Right atrium auricular region (tissue), 2 donors: ENCODE measurements around the gene ORM1. TPM values are rescaled to one million over a fixed set of nuclear protein-coding genes. Genes with fewer than 3 reads are reported as not detected.
A peak's percentile ranks its signal among the peaks of the same experiment; 100 is the strongest.

Source experiments
- DNase-seq: peaks from one replicate; pipeline ENCODE4 v3.0.0-alpha.2; 2019; ENCODE audit warnings: low spot score
- H3K27ac ChIP-seq, 2 donors: fragments of 200-600 bp; sonication (generic); 1 replicate in 1 of 2; 2 replicates in 1 of 2; pipeline ENCODE4 v1.5.1; 2016 to 2019
- H3K27me3 ChIP-seq, 2 donors: fragments of 200-600 bp; sonication (generic); one replicate each; pipeline versions ENCODE4 v1.5.1 to v1.6.0; 2017 to 2019
- H3K36me3 ChIP-seq: fragments of 200-600 bp; sonication (generic); one replicate; pipeline ENCODE4 v1.5.1; 2016
- H3K4me1 ChIP-seq, 2 donors: fragments of 200-600 bp; sonication (generic); one replicate each; pipeline versions ENCODE4 v1.5.1 to v1.6.0; 2017 to 2019
- H3K4me3 ChIP-seq, 2 donors: fragments of 200-600 bp; sonication (generic); 1 replicate in 1 of 2; 2 replicates in 1 of 2; pipeline ENCODE4 v1.5.1; 2017 to 2019; ENCODE audit warnings: mild to moderate bottlenecking in 1 of 2, moderate library complexity in 1 of 2
- H3K9me3 ChIP-seq, 2 donors: fragments of 200-600 bp; sonication (generic); one replicate each; pipeline ENCODE4 v1.5.1; 2019
- total RNA-seq, 2 donors: library from RNA; depleted of rRNA; stranded (reverse); fragments of >200 nt; gene quantifications; one replicate each; pipeline ENCODE4 v1.1.0, GENCODE V29; 2016
- TF ChIP-seq, protein P1 (sequence below), 2 donors: fragments of 200-600 bp; sonication (generic); IDR thresholded peaks; one replicate each; pipeline ENCODE4 v1.5.1; 2019; ENCODE audit warnings: antibody characterized with exemption in 2 of 2

Gene ORM1
- total RNA-seq, 2 donors from 2014 or later: not detected

DNA sequence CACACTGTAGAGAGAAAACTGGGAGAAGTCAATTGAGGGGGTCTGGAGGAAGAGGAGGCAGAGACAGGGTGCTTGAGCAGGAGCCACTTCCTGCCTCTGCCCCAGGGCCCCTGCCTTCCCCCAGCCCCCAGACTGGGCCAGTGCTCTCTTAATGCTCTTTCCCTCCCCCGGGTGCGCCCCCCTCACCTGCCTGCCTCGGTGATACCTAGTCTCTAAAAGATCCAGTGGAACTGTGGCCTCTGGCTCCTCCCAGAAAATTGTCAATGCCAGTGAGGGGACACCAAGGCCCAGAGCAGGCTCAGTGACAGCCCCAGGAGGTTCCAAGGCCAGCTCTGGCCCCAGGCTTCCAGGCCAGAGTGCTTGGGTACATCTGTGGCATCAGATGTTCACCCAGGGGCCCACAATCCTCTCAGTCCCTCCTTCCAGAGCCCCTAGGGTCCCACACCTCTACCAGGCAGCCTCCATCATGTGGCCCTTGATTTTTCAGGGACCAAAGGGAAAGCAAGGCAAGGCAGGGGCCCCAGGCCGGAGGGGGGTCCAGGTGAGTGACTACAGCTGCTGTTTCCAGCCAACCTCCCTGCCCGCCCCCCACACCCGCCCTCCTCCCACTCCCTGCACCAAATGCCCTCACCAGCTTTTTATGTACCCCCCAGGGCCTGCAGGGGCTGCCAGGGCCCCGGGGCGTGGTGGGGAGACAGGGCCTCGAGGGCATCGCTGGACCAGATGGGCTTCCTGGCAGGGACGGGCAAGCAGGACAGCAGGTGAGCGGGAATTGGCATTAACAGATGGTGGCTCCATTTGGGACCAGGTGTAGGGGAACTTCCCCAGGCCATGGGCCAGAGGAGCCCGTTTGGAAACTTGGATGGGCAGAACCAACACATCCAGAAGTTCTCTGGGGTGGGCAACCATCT is 33.1 kb upstream of the ORM1 start:
- Histone ChIP-seq H3K4me1 (no peaks in the 10 kb centered on the region), H3K36me3 (peaks cover 4% of the 10 kb centered on the region), H3K9me3 (peaks cover 0 to 6% of the 10 kb centered on the region in 2 donors), H3K27me3 (no peaks in the 10 kb centered on the region), H3K27ac (no peak overlapping the region), H3K4me3 (no peak overlapping the region)
- DNase-seq: no peak
- TF ChIP-seq, protein P1, sequence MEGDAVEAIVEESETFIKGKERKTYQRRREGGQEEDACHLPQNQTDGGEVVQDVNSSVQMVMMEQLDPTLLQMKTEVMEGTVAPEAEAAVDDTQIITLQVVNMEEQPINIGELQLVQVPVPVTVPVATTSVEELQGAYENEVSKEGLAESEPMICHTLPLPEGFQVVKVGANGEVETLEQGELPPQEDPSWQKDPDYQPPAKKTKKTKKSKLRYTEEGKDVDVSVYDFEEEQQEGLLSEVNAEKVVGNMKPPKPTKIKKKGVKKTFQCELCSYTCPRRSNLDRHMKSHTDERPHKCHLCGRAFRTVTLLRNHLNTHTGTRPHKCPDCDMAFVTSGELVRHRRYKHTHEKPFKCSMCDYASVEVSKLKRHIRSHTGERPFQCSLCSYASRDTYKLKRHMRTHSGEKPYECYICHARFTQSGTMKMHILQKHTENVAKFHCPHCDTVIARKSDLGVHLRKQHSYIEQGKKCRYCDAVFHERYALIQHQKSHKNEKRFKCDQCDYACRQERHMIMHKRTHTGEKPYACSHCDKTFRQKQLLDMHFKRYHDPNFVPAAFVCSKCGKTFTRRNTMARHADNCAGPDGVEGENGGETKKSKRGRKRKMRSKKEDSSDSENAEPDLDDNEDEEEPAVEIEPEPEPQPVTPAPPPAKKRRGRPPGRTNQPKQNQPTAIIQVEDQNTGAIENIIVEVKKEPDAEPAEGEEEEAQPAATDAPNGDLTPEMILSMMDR (IDR thresholded peaks at IDR 0.05): no peak

GRCh38 chr9:114290561-114290986 is 32.3 kb upstream of the ORM1 start:
- no peak overlapping the region for H3K27ac ChIP-seq
- H3K4me3 ChIP-seq: no peak overlapping the region
- no peaks in the 10 kb centered on the region for H3K27me3 ChIP-seq
- peaks cover 0 to 9% of the 10 kb centered on the region in 2 donors for H3K9me3 ChIP-seq
- no peak for DNase-seq
- TF ChIP-seq, protein P1 (IDR thresholded peaks at IDR 0.05): no peak
- no peaks in the 10 kb centered on the region for H3K4me1 ChIP-seq
- H3K36me3 ChIP-seq: peaks cover 7% of the 10 kb centered on the region

GRCh38 chr9:114291064-114291474 is 31.8 kb upstream of the ORM1 start:
- Histone ChIP-seq H3K27me3 (no peaks in the 10 kb centered on the region), H3K4me1 (no peaks in the 10 kb centered on the region), H3K27ac (no peak overlapping the region), H3K9me3 (peaks cover 0 to 9% of the 10 kb centered on the region in 2 donors), H3K36me3 (peaks cover 7% of the 10 kb centered on the region), H3K4me3 (no peak overlapping the region)
- DNase-seq: peak; percentile 82
- TF ChIP-seq, protein P1 (IDR thresholded peaks at IDR 0.05): peak; percentile 93 to 97

DNA sequence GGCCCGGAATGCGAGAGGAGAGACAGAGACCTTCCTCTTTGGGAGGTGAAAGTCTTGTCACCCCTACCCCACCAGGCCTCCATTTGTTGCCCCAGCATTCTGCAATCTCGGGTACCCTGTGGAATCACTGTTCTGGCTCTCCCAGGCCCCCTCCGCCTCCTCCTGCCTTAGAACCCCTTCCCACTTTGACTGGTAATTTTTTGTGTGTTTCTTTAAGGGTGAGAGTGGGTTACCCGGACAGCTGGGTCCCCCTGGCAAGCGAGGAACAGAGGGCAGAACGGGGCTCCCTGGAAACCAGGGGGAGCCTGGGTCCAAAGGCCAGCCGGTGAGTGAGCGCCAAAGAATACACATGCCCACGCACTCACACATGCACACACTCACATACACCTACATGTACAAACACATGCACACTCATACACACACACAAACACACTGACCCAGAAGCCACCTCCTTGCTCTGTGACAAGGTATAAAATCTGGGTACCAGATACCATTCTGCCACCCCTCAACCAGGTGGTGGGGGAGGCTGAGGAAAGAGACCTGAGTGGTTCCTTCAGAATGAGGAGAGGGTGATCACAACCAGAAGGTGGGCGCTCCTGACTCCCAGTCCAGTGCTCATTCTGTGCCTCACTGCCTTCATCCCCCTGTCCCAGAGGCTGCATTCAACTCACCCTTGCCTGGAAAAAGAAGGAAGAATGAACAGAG is 30.9 kb upstream of the ORM1 start:
- Histone ChIP-seq H3K4me1 (no peaks in the 10 kb centered on the region), H3K9me3 (peaks cover 0 to 9% of the 10 kb centered on the region in 2 donors), H3K27me3 (no peaks in the 10 kb centered on the region), H3K36me3 (peaks cover 7% of the 10 kb centered on the region), H3K4me3 (no peak overlapping the region), H3K27ac (no peak overlapping the region)
- TF ChIP-seq, protein P1 (IDR thresholded peaks at IDR 0.05): no peak
- DNase-seq: no peak

- no peaks in the 10 kb centered on the region for H3K4me1 ChIP-seq
- H3K27ac ChIP-seq: no peak overlapping the region
- H3K4me3 ChIP-seq: no peak overlapping the region
- TF ChIP-seq, protein P1 (IDR thresholded peaks at IDR 0.05): no peak
- H3K9me3 ChIP-seq: peaks cover 0 to 9% of the 10 kb centered on the region in 2 donors
- peaks cover 7% of the 10 kb centered on the region for H3K36me3 ChIP-seq
- no peaks in the 10 kb centered on the region for H3K27me3 ChIP-seq
- no peak for DNase-seq
Observed at GRCh38 chr9:114294664-114295063, 28.2 kb upstream of the ORM1 start.
